ENCODE data around the gene DLGAP1.

- TF ChIP-seq POLR2A (IDR thresholded peaks at IDR 0.05), result no peak
- TF ChIP-seq, protein P1, sequence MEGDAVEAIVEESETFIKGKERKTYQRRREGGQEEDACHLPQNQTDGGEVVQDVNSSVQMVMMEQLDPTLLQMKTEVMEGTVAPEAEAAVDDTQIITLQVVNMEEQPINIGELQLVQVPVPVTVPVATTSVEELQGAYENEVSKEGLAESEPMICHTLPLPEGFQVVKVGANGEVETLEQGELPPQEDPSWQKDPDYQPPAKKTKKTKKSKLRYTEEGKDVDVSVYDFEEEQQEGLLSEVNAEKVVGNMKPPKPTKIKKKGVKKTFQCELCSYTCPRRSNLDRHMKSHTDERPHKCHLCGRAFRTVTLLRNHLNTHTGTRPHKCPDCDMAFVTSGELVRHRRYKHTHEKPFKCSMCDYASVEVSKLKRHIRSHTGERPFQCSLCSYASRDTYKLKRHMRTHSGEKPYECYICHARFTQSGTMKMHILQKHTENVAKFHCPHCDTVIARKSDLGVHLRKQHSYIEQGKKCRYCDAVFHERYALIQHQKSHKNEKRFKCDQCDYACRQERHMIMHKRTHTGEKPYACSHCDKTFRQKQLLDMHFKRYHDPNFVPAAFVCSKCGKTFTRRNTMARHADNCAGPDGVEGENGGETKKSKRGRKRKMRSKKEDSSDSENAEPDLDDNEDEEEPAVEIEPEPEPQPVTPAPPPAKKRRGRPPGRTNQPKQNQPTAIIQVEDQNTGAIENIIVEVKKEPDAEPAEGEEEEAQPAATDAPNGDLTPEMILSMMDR (IDR thresholded peaks at IDR 0.05), result no peak
Observed at GRCh38 chr18:4084382-4084900, 370.7 kb downstream of the DLGAP1 start.
